ENCODE measurements around the gene METTL21A. TPM values are rescaled to one million over a fixed set of nuclear protein-coding genes. Genes with fewer than 3 reads are reported as not detected.
"Not testable (repeated sequence)": the region's sequence is repeated elsewhere in the genome, so short reads cannot be mapped to it uniquely, and the experiment has no call there.

METTL21A gene
- total RNA-seq, 1 experiment from 2014 or later, result 20.9 TPM

DNA sequence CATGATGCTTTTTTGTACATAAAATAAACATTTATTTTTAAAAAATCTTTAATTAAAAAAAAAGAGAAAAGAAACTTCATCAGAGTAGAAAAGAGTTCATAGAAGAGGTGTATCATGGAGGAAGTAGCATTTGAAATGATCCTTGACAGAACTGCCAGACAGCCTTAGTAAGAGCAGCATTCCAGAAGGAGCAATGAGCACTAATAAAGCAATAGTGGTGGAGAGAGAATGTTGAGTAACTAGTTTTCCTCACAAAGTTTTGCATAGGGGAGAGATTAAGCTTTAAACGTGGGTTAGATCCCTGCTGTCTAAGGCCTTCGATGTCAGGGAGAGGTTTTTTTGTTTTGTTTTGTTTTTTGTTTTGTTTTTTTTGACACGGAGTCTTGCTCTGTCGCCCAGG, 29.8 kb upstream of the METTL21A start:
- CTCF ChIA-PET, result no interaction called here
- TF ChIP-seq, protein P1, sequence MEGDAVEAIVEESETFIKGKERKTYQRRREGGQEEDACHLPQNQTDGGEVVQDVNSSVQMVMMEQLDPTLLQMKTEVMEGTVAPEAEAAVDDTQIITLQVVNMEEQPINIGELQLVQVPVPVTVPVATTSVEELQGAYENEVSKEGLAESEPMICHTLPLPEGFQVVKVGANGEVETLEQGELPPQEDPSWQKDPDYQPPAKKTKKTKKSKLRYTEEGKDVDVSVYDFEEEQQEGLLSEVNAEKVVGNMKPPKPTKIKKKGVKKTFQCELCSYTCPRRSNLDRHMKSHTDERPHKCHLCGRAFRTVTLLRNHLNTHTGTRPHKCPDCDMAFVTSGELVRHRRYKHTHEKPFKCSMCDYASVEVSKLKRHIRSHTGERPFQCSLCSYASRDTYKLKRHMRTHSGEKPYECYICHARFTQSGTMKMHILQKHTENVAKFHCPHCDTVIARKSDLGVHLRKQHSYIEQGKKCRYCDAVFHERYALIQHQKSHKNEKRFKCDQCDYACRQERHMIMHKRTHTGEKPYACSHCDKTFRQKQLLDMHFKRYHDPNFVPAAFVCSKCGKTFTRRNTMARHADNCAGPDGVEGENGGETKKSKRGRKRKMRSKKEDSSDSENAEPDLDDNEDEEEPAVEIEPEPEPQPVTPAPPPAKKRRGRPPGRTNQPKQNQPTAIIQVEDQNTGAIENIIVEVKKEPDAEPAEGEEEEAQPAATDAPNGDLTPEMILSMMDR (IDR thresholded peaks at IDR 0.05), result no peak
- TF ChIP-seq SIN3A (IDR thresholded peaks at IDR 0.05; ENCODE audit: borderline replicate concordance, insufficient read depth, low read depth, low read length), result no peak
- no peak for TF ChIP-seq TCF7L2 (IDR thresholded peaks at IDR 0.05; ENCODE audit: low read depth, low read length)
- no peak for TF ChIP-seq POLR2AphosphoS5 (IDR thresholded peaks at IDR 0.05; ENCODE audit: low read depth, low read length)
- Histone ChIP-seq H3K4me3 (ENCODE audit: low read depth in 2 of 2, low read length in 2 of 2) (no peak overlapping the region), H3K36me3 (ENCODE audit: control insufficient read depth, insufficient read depth, low read length) (no peaks in the 10 kb centered on the region), H3K27ac (ENCODE audit: low read length) (no peak overlapping the region), H3K27me3 (ENCODE audit: control insufficient read depth, insufficient read depth, low read length) (no peaks in the 10 kb centered on the region), H3K4me1 (ENCODE audit: control insufficient read depth, insufficient read depth, low read length) (no peaks in the 10 kb centered on the region), H3K9me3 (ENCODE audit: control insufficient read depth, insufficient read depth, low read depth, low read length) (no peaks in the 10 kb centered on the region)
- intact Hi-C loops (cut with micrococcal nuclease; ENCODE audit: unreplicated experiment), result no loop called here
- no TSS peak for BruUV-seq (replicated peaks)
- in situ Hi-C loops (cut with HindIII; ENCODE audit: low pct_unique_long_range_greater_than_20kb, low sequenced_read_pairs), result no loop called here
- no peak for DNase-seq (ENCODE audit: low read depth, low spot score)
- no peak for ATAC-seq
- POLR2A ChIA-PET, result no interaction called here

DNA sequence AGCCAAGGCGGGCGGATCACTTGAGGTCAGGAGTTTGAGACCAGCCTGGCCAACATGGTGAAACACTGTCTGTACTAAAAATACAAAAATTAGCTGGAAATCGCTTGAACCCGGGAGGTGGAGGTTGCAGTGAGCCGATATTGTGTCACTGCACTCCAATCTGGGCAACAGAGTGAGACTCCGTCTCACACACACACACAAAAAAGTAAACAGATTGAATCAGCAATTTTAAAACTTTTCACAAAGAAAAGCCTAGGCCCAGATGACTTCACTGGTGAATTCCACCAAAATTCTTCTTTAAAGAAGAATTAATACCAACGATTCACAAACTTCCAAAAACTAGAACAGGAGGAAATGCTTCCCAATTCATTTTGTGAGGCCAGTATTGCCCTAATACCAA, 21.4 kb upstream of the METTL21A start:
- H3K4me1 ChIP-seq (ENCODE audit: control insufficient read depth, insufficient read depth, low read length); H3K9me3 ChIP-seq (ENCODE audit: control insufficient read depth, insufficient read depth, low read depth, low read length); H3K36me3 ChIP-seq (ENCODE audit: control insufficient read depth, insufficient read depth, low read length); in situ Hi-C loops (cut with HindIII; ENCODE audit: low pct_unique_long_range_greater_than_20kb, low sequenced_read_pairs); H3K4me3 ChIP-seq (ENCODE audit: low read depth in 2 of 2, low read length in 2 of 2); ATAC-seq; CTCF ChIA-PET; intact Hi-C loops (cut with micrococcal nuclease; ENCODE audit: unreplicated experiment); H3K27ac ChIP-seq (ENCODE audit: low read length); POLR2A ChIA-PET; BruUV-seq (replicated peaks); H3K27me3 ChIP-seq (ENCODE audit: control insufficient read depth, insufficient read depth, low read length); DNase-seq (ENCODE audit: low read depth, low spot score): not testable (repeated sequence)

DNA sequence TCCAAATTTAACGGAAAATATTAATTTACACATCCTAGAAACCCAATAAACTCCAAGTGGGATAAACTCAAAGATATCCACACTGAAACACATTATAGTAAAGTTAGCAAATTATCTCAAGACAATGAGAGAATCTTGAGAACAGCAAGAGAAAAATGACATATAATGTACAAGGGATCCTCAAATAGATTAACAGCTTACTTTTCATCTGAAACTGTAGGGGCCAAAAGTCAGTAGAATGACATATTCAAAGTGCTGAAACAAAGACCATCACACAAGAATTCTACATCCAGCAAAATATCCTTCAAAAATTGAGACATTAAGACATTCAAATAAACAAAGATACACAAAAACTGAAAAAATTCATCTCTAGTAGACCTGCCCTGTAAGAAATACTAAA, 18.7 kb upstream of the METTL21A start:
- CTCF ChIA-PET, result no interaction called here
- in situ Hi-C loops (cut with HindIII; ENCODE audit: low pct_unique_long_range_greater_than_20kb, low sequenced_read_pairs) (no loop called here), intact Hi-C loops (cut with micrococcal nuclease; ENCODE audit: unreplicated experiment) (no loop called here)
- H3K4me1 ChIP-seq (ENCODE audit: control insufficient read depth, insufficient read depth, low read length), result no peaks in the 10 kb centered on the region
- H3K27me3 ChIP-seq (ENCODE audit: control insufficient read depth, insufficient read depth, low read length), result no peaks in the 10 kb centered on the region
- no peak for ATAC-seq
- H3K36me3 ChIP-seq (ENCODE audit: control insufficient read depth, insufficient read depth, low read length), result no peaks in the 10 kb centered on the region
- no TSS peak for BruUV-seq (replicated peaks)
- no peak for DNase-seq (ENCODE audit: low read depth, low spot score)
- POLR2A ChIA-PET, result interaction anchor here (0.5 kb wide), 1 partner anchor 42 kb away, joined by 10 read pairs; no protein-coding TSS in a partner anchor
- H3K9me3 ChIP-seq (ENCODE audit: control insufficient read depth, insufficient read depth, low read depth, low read length), result no peaks in the 10 kb centered on the region
- no peak overlapping the region for H3K27ac ChIP-seq (ENCODE audit: low read length)
- TF ChIP-seq, protein P1 (IDR thresholded peaks at IDR 0.05), result no peak
- TF ChIP-seq TCF7L2 (IDR thresholded peaks at IDR 0.05; ENCODE audit: low read depth, low read length), result no peak
- TF ChIP-seq, protein P2, sequence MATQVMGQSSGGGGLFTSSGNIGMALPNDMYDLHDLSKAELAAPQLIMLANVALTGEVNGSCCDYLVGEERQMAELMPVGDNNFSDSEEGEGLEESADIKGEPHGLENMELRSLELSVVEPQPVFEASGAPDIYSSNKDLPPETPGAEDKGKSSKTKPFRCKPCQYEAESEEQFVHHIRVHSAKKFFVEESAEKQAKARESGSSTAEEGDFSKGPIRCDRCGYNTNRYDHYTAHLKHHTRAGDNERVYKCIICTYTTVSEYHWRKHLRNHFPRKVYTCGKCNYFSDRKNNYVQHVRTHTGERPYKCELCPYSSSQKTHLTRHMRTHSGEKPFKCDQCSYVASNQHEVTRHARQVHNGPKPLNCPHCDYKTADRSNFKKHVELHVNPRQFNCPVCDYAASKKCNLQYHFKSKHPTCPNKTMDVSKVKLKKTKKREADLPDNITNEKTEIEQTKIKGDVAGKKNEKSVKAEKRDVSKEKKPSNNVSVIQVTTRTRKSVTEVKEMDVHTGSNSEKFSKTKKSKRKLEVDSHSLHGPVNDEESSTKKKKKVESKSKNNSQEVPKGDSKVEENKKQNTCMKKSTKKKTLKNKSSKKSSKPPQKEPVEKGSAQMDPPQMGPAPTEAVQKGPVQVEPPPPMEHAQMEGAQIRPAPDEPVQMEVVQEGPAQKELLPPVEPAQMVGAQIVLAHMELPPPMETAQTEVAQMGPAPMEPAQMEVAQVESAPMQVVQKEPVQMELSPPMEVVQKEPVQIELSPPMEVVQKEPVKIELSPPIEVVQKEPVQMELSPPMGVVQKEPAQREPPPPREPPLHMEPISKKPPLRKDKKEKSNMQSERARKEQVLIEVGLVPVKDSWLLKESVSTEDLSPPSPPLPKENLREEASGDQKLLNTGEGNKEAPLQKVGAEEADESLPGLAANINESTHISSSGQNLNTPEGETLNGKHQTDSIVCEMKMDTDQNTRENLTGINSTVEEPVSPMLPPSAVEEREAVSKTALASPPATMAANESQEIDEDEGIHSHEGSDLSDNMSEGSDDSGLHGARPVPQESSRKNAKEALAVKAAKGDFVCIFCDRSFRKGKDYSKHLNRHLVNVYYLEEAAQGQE (IDR thresholded peaks at IDR 0.05; ENCODE audit: insufficient read depth in 1 of 2, low read depth in 2 of 2, low read length in 1 of 2), result no peak
- TF ChIP-seq SIN3A (IDR thresholded peaks at IDR 0.05; ENCODE audit: borderline replicate concordance, insufficient read depth, low read depth, low read length), result no peak
- TF ChIP-seq POLR2AphosphoS5 (IDR thresholded peaks at IDR 0.05; ENCODE audit: low read depth, low read length), result no peak
- H3K4me3 ChIP-seq (ENCODE audit: low read depth in 2 of 2, low read length in 2 of 2), result no peak overlapping the region
